Trophoblast cell (in vitro differentiated cells and primary cell): ENCODE measurements around the gene IFNL4.

ENCODE experiments used
- DNase-seq, 2 donors: peaks; one replicate each; pipeline ENCODE4 v3.0.0-alpha.2; 2016
- H2AFZ ChIP-seq: 2 replicates; pipeline ENCODE4 v1.6.1; 2013; ENCODE audit warnings: low read length, moderate library complexity, mild to moderate bottlenecking; ENCODE audit not compliant: insufficient read depth, poor library complexity
- H2AK5ac ChIP-seq: 2 replicates; pipeline ENCODE4 v1.6.1; 2013; ENCODE audit warnings: mild to moderate bottlenecking, low read length
- H2BK120ac ChIP-seq: 2 replicates; pipeline ENCODE4 v1.6.1; 2013; ENCODE audit warnings: low read length, mild to moderate bottlenecking, moderate library complexity; ENCODE audit not compliant: insufficient read depth, poor library complexity
- H2BK12ac ChIP-seq: 2 replicates; pipeline ENCODE4 v1.6.1; 2013; ENCODE audit warnings: mild to moderate bottlenecking, low read length, moderate library complexity
- H2BK5ac ChIP-seq: 2 replicates; pipeline ENCODE4 v1.6.1; 2013; ENCODE audit warnings: low read length, low read depth, moderate library complexity, mild to moderate bottlenecking; ENCODE audit not compliant: poor library complexity
- H3K14ac ChIP-seq: 2 replicates; pipeline ENCODE4 v1.6.1; 2013; ENCODE audit warnings: mild to moderate bottlenecking, low read length
- H3K18ac ChIP-seq: 2 replicates; pipeline ENCODE4 v1.6.1; 2013; ENCODE audit warnings: mild to moderate bottlenecking, low read length
- H3K23ac ChIP-seq: 2 replicates; pipeline ENCODE4 v1.6.1; 2013; ENCODE audit warnings: low read length
- H3K27ac ChIP-seq: 2 replicates; pipeline ENCODE4 v1.5.1; 2013; ENCODE audit warnings: low read depth, mild to moderate bottlenecking, inconsistent platforms, low read length, moderate library complexity
- H3K27me3 ChIP-seq: 2 replicates; pipeline ENCODE4 v1.6.1; 2013; ENCODE audit warnings: inconsistent platforms, mild to moderate bottlenecking, low read length, moderate library complexity; ENCODE audit not compliant: insufficient read depth
- H3K36me3 ChIP-seq, 2 experiments: 1 replicate in 1 of 2; 2 replicates in 1 of 2; pipeline ENCODE4 v1.6.1; 2013; ENCODE audit warnings: low read length in 2 of 2, mild to moderate bottlenecking in 2 of 2, moderate library complexity in 1 of 2; ENCODE audit not compliant: insufficient read depth in 2 of 2, control insufficient read depth in 1 of 2
- H3K4ac ChIP-seq: 2 replicates; pipeline ENCODE4 v1.6.1; 2013; ENCODE audit warnings: low read depth, mild to moderate bottlenecking, low read length, moderate library complexity
- H3K4me1 ChIP-seq, 2 experiments: 1 replicate in 1 of 2; 2 replicates in 1 of 2; pipeline ENCODE4 v1.6.1; 2013; ENCODE audit warnings: low read length in 2 of 2, mild to moderate bottlenecking in 2 of 2, moderate library complexity in 1 of 2; ENCODE audit not compliant: insufficient read depth in 2 of 2, control insufficient read depth in 1 of 2
- H3K4me2 ChIP-seq: 2 replicates; pipeline ENCODE4 v1.6.1; 2013; ENCODE audit warnings: inconsistent platforms, mild to moderate bottlenecking, low read length, moderate library complexity
- H3K4me3 ChIP-seq: 2 replicates; pipeline ENCODE4 v1.5.1; 2013; ENCODE audit warnings: mild to moderate bottlenecking, low read depth, low read length, inconsistent platforms
- H3K79me1 ChIP-seq: one replicate; pipeline ENCODE4 v1.6.1; 2013; ENCODE audit warnings: low read length
- H3K79me2 ChIP-seq: 2 replicates; pipeline ENCODE4 v1.6.1; 2013; ENCODE audit warnings: low read length, mild to moderate bottlenecking; ENCODE audit not compliant: control insufficient read depth, insufficient read depth, poor library complexity
- H3K9ac ChIP-seq: 2 replicates; pipeline ENCODE4 v1.6.1; 2013; ENCODE audit warnings: mild to moderate bottlenecking, low read length
- H3K9me3 ChIP-seq: 2 replicates; pipeline ENCODE4 v1.6.1; 2013; ENCODE audit warnings: low read depth, mild to moderate bottlenecking, control low read depth, inconsistent platforms, low read length; ENCODE audit not compliant: insufficient read depth
- H4K12ac ChIP-seq: 2 replicates; pipeline ENCODE4 v1.6.1; 2013; ENCODE audit warnings: low read depth, mild to moderate bottlenecking, low read length, moderate library complexity
- H4K8ac ChIP-seq: 2 replicates; pipeline ENCODE4 v1.6.1; 2013; ENCODE audit warnings: low read depth, mild to moderate bottlenecking, low read length, moderate library complexity
- H4K91ac ChIP-seq: one replicate; pipeline ENCODE4 v1.6.1; 2013; ENCODE audit warnings: low read depth, mild to moderate bottlenecking, low read length, moderate library complexity
- WGBS: extraction: QIAGEN DNeasy Blood & Tissue Kit; methylation state at CpG from one replicate; pipeline ENCODE4 v1.1.7; 2013; ENCODE audit warnings: missing lambda C conversion rate; ENCODE audit not compliant: insufficient read length, insufficient coverage; ENCODE audit errors: extremely low coverage; 5-methylcytosine and 5-hydroxymethylcytosine counted together

The IFNL4 gene

GRCh38 chr19:39232708-39233107 lies 15.9 kb downstream of the IFNL4 start:
- Histone ChIP-seq H2BK120ac (no peak overlapping the region), H3K4me3 (no peak overlapping the region), H3K4me1 (peaks cover 2 to 5% of the 10 kb centered on the region in 2 experiments), H3K27ac (no peak overlapping the region), H4K91ac (no peak overlapping the region), H3K36me3 (no peaks in the 10 kb centered on the region), H4K12ac (no peak overlapping the region), H3K9me3 (peaks cover 2% of the 10 kb centered on the region), H2AK5ac (no peak overlapping the region), H4K8ac (no peak overlapping the region), H2BK5ac (no peak overlapping the region), H3K23ac (no peak overlapping the region), H3K4ac (no peak overlapping the region), H3K9ac (no peak overlapping the region), H3K79me1 (no peaks in the 10 kb centered on the region), H2AFZ (no peak overlapping the region), H3K4me2 (no peak overlapping the region), H3K27me3 (no peaks in the 10 kb centered on the region), H3K18ac (no peak overlapping the region), H2BK12ac (no peak overlapping the region), H3K79me2 (no peaks in the 10 kb centered on the region), H3K14ac (no peak overlapping the region)
- no peak for DNase-seq
- WGBS = no CpG with 5 or more reads among the region's 5 CpGs

GRCh38 chr19:39230096-39230764 lies 18.4 kb downstream of the IFNL4 start:
- no peaks in the 10 kb centered on the region for H3K36me3 ChIP-seq
- no peak overlapping the region for H3K23ac ChIP-seq
- H2AK5ac ChIP-seq = no peak overlapping the region
- no peak overlapping the region for H2BK12ac ChIP-seq
- H3K4ac ChIP-seq = no peak overlapping the region
- H3K14ac ChIP-seq = no peak overlapping the region
- no peak overlapping the region for H4K8ac ChIP-seq
- no peaks in the 10 kb centered on the region for H3K79me2 ChIP-seq
- peaks cover 2% of the 10 kb centered on the region for H3K9me3 ChIP-seq
- no peak overlapping the region for H3K4me3 ChIP-seq
- no peak overlapping the region for H3K9ac ChIP-seq
- H3K79me1 ChIP-seq = no peaks in the 10 kb centered on the region
- H2AFZ ChIP-seq = no peak overlapping the region
- no peaks in the 10 kb centered on the region for H3K4me1 ChIP-seq
- no peak overlapping the region for H3K18ac ChIP-seq
- no peak for DNase-seq
- H2BK5ac ChIP-seq = no peak overlapping the region
- no peak overlapping the region for H4K91ac ChIP-seq
- no peak overlapping the region for H4K12ac ChIP-seq
- H3K27ac ChIP-seq = no peak overlapping the region
- H2BK120ac ChIP-seq = no peak overlapping the region
- no CpG with 5 or more reads among the region's 2 CpGs for WGBS
- no peak overlapping the region for H3K4me2 ChIP-seq
- H3K27me3 ChIP-seq = no peaks in the 10 kb centered on the region

- Histone ChIP-seq H2BK12ac (no peak overlapping the region), H3K4me1 (no peaks in the 10 kb centered on the region), H3K4ac (no peak overlapping the region), H3K27ac (no peak overlapping the region), H3K9me3 (no peaks in the 10 kb centered on the region), H3K23ac (no peak overlapping the region), H3K36me3 (no peaks in the 10 kb centered on the region), H4K91ac (no peak overlapping the region), H2AFZ (no peak overlapping the region), H3K4me2 (no peak overlapping the region), H4K12ac (no peak overlapping the region), H3K79me2 (no peaks in the 10 kb centered on the region), H4K8ac (no peak overlapping the region), H2BK5ac (no peak overlapping the region), H3K18ac (no peak overlapping the region), H2BK120ac (no peak overlapping the region), H3K27me3 (no peaks in the 10 kb centered on the region), H3K79me1 (no peaks in the 10 kb centered on the region), H3K14ac (no peak overlapping the region), H3K4me3 (no peak overlapping the region), H3K9ac (no peak overlapping the region), H2AK5ac (no peak overlapping the region)
- no CpG with 5 or more reads among the region's 3 CpGs for WGBS
- DNase-seq = no peak
These were observed 23.7 kb downstream of the IFNL4 start for GRCh38 chr19:39224910-39225309.

GRCh38 chr19:39223703-39224279 lies 24.9 kb downstream of the IFNL4 start:
- Histone ChIP-seq H2BK12ac (no peak overlapping the region), H3K4me1 (no peaks in the 10 kb centered on the region), H2AK5ac (no peak overlapping the region), H3K27me3 (no peaks in the 10 kb centered on the region), H3K4me3 (no peak overlapping the region), H3K79me2 (no peaks in the 10 kb centered on the region), H4K12ac (no peak overlapping the region), H3K36me3 (no peaks in the 10 kb centered on the region), H3K4ac (no peak overlapping the region), H2AFZ (no peak overlapping the region), H3K4me2 (no peak overlapping the region), H2BK120ac (no peak overlapping the region), H3K14ac (no peak overlapping the region), H2BK5ac (no peak overlapping the region), H3K18ac (no peak overlapping the region), H3K27ac (no peak overlapping the region), H4K8ac (no peak overlapping the region), H4K91ac (no peak overlapping the region), H3K9me3 (no peaks in the 10 kb centered on the region), H3K9ac (no peak overlapping the region), H3K23ac (no peak overlapping the region), H3K79me1 (no peaks in the 10 kb centered on the region)
- no CpG with 5 or more reads among the region's 4 CpGs for WGBS
- peak; percentile 12 to 43 for DNase-seq
